NCI-H146 (cell line): ENCODE measurements around the gene BPI.
A peak's percentile ranks its signal among the peaks of the same experiment; 100 is the strongest.
"Not testable (repeated sequence)": the region's sequence is repeated elsewhere in the genome, so short reads cannot be mapped to it uniquely, and the experiment has no call there.

Experiments used
- DNase-seq: peaks from one replicate; lab custom pipeline; 2025; lab: John Stamatoyannopoulos, UW

Gene BPI

GRCh38 chr20:38336726-38337125 lies 32.8 kb downstream of the BPI start:
- DNase-seq, result no peak

DNA sequence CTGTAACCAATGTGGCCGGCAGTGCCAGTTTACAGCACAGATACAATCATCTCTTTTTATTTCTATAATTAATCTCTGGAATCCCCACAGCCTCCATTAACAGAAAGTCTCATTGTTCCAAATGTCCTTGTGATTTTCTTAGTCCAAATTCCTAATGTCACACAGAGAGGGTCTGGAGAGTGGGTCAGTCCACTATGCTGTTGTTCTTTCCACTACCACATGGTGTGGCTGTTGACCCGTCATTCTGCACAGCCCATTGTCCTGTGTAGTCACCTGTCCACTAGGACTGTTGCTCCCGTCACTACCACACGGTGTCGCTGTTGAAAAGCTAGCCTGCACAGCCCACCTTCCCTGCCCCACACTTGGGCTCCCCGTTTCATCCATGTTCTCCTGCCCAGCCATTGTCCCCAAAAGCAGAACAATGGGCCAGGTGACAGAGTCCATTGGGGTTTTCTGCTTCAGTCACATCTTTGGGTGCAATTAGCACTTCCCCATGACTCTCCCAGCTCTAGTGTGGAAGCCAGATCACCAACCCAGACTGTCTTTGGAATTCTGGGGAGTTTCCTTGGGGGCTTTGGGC lies 33.7 kb downstream of the BPI start:
- peak; percentile 49 for DNase-seq

DNA sequence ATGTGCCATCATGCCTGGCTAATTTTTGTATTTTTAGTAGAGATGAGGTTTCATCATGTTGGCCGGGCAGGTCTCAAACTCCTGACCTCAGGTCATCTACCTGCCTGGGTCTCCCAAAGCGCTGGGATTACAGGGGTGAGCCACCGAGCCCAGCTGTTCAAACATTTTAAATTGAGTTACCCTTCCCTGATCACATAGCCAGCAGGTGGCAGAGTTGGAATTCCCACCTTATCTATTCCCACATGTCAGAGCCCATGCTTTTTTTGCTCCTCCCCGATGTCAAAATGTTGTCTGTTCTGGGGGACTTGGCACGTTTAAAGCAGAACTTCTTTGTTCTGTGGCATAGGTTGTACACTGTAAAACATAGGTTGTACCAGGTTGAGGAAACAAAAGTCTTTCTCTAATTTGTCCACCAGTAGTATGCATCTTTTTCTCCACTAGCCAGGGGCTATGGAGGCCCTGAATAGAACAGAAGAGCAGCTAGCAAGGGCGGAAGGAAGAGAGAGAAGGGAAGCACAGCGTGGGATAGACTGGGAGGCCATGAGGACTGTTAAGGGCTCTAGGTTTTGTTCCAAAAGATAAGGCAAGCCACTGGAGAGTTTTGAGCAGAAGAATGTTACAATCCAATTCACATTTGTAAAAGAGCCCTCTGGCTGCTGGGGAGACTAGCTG lies 35.0 kb downstream of the BPI start:
- peak; percentile 69 for DNase-seq

DNA sequence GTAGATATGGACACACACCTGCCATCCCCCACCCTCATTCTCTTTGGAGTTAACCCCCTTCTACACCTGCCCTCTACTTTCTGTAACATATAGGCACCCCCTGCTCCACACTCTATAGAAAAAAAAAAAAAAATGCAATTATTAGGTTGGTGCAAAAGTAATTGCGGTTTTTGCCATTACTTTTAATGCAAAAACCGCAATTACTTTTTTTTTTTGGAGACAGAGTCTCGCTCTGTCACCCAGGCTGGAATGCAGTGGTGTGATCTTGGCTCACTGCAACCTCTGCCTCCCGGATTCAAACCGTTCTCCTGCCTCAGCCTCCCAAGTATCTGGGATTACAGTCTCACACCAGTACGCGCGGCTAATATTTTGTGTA lies 35.6 kb downstream of the BPI start:
- DNase-seq, result not testable (repeated sequence)

DNA sequence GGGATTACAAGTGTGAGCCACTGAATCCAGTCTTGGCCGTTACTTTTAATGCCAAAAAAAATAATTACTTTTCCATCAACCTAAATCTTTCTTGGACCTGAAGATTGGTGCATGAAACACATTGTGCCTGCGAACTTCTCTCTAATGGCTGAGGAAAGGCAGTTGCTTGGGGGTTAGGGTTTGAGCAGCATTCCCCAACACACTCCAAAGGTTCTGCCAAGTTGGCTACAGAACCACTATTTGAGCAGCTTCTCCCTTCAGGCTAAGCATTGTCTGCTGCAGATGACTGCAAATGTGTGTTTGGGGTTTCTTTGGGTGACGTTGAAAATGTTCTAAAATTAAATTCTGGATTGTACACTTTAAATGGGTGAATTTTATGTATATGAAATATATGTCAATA lies 36.0 kb downstream of the BPI start:
- no peak for DNase-seq

- no peak for DNase-seq
Observed at GRCh38 chr20:38340693-38341092, 36.7 kb downstream of the BPI start.

DNA sequence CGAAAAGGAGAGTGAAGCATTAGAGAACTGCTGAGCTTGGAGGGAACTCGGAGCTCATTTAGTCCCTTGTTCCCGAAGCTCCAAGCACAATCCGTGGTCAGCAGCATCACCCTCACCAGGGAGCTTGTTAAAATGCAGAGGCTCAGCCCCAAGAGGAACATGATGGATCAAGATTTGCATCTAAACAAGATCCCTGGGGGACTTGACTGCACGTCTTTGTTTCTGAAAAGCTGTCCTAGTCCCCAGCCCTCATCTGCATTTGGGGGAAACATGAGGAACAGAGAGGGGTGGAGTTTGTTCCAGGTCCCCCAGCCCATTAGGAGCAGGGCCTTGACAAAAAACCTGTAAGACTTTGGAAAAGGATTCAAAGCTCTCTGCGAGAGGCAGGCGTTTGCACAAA lies 38.3 kb downstream of the BPI start:
- no peak for DNase-seq

- no peak for DNase-seq
Observed at GRCh38 chr20:38342713-38343310, 38.9 kb downstream of the BPI start.

GRCh38 chr20:38343311-38344106 lies 39.6 kb downstream of the BPI start:
- DNase-seq, result peak; percentile 46

DNA sequence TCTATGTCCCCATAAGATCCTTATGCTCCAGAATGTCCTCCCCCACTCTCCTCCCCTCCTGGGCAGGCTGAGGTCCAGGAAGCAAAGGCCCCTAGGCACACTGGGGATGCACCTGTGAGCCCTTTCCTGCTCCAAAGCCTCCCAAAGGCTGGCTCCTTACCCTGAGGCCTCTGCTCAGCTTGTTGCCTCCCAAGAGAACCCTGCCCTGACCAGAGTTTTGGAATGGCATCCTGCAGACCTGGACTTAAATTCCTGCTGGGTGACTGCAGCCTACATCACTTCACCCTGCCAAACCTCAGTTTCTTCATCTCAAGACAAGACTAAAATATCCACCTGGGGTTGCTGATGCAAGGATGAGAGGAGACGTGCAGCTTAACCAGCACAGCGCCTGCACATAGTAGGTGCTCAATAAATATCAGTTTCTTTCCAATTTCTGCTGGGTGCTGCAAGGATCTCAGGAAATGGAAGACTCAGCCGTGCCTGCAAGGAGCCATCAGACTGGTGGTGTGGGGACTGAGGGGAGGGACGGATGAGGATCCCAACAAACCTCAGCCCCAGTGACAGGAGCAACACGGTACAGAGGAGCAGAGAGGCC lies 40.2 kb downstream of the BPI start:
- no peak for DNase-seq

DNA sequence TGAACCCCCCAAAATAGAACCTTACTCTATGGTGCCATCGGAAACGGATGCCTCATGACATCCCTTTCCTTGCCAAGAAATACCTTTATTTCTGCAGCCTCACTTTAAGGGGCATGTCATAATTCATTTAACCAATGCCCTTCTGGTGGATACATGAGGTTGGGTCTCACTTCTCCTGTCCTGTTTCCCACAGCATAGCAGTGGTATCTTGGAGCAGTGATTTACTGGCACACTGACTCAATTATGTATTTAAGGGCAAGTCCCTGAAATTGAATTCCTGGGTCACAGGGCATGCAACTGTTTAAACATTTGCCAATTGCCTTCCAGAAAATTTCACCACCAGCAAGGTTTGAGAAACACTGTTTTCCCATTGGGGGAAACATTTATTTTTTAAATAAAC lies 41.7 kb downstream of the BPI start:
- DNase-seq, result no peak

DNA sequence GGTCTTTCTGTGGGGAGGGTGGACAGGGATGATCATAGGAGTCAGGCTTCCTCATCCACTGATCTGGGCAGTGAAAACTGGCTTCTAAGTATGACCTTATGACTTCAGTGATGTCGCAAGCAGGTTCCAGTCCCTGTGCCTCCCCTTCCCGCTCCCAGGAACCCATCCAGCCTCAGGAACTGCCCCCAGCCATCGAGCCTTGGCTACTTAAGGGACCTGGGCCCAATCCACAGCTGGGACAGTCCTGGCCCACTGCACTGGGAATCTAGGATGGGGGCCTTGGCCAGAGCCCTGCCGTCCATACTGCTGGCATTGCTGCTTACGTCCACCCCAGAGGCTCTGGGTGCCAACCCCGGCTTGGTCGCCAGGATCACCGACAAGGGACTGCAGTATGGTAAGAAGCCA lies 42.3 kb downstream of the BPI start, which contains the start of gene LBP:
Gene LBP, plus strand, starts transcription at position 236 of the 405 bp plus-strand sequence. Its CDS starts 35 bp downstream, at position 271.
- no peak for DNase-seq

DNA sequence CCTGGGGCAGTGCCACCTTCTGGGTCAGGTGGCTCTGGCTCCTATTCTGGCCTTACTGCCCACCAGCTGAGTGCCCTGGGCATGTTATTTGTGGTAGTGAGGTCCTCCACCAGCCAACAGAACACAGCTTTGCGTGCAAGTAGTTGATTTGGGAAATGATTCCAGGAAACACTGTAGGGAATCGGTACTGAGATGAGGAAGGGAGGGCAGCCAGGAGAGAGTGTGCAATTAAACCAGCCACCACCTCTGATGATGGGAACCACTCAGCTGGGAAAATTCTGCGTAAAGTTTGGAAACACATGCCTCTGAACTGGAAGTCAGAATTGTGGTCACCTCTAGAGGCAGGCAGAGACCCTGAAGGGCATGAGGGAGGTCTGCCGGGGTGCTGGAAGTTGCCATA lies 42.8 kb downstream of the BPI start:
- no peak for DNase-seq

DNA sequence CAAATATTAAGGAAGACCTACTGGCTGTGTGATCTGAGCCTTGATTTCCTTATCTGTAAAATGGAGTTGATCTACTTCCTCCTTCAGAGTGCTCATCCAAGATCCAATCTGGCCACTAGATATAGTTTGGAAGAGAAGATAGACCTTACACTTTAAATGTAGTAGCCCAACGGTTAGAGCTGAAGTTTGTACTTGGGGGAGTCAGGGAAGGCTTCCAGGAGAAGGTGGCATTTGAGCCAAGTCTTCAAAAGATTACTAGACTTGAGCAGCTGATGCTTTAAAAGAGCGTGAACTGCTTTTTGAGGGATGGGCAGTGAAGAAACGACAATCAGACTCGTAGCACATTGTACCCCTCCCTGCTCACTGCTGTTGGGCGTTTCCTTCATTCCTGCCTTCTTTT lies 45.9 kb downstream of the BPI start:
- DNase-seq, result no peak

GRCh38 chr20:38350879-38351775 lies 47.2 kb downstream of the BPI start:
- DNase-seq, result no peak

GRCh38 chr20:38353316-38353715 lies 49.4 kb downstream of the BPI start:
- no peak for DNase-seq

GRCh38 chr20:38354227-38354626 lies 50.3 kb downstream of the BPI start:
- no peak for DNase-seq

DNA sequence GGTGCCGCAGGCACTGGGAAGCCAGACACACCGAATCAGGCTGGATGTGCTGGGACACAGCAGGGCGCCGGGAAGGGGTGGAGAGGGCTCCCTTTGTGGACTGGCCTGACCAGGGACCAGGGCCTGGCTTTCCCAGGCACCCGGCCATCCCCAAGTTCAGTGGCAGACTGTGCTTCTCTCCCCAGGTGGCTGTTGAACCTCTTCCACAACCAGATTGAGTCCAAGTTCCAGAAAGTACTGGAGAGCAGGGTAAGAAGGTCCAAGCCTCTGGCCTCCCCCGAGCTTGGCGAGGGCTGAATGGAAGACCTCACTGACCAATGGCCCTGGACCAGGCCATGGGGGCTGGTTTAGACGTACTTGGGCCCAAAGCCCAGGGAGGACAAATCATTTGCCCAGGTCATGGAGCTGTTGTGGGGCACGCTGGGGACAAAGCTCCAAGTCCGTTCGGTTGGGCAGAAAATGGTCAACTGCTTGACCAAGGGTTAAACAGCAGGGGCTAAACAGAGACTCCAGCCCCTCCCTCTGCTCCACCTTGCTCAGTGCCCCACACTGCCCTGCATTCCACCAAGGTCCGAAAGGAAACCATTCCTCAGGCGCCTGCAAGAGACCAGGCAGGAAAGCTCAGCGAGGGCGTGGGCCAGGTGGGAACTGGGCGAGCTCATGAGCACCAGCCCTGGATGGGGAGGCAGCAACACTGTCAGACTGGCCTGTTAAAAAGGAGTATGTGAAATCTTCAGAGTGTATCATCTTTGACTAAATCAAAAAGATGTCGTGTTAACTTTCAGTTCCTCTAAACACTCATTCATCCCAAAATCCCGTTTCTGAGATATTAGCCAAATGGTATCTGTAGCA lies 51.4 kb downstream of the BPI start:
- DNase-seq, result no peak

- DNase-seq, result no peak
Observed at GRCh38 chr20:38357653-38358207, 53.8 kb downstream of the BPI start.

- DNase-seq, result no peak
Observed at GRCh38 chr20:38358556-38358955, 54.6 kb downstream of the BPI start.
